ENCODE results near the gene PTGES2.

GRCh38 chr9:128163523-128164306, 36.2 kb upstream of the PTGES2 start:
- TF ChIP-seq CTCF (IDR thresholded peaks at IDR 0.05) (no peak), GABPA (IDR thresholded peaks at IDR 0.05; ENCODE audit: low read depth) (no peak), EP300 (IDR thresholded peaks at IDR 0.05; ENCODE audit: borderline replicate concordance in 1 of 2, low read depth in 1 of 2, low read length in 1 of 2) (no peak), FOXJ3 (CRISPR knock-in tag; IDR thresholded peaks at IDR 0.05) (no peak), USF1 (IDR thresholded peaks at IDR 0.05; ENCODE audit: borderline replicate concordance, low read depth) (no peak), TAF1 (IDR thresholded peaks at IDR 0.05; ENCODE audit: borderline replicate concordance, low read depth, low read length) (no peak), USF2 (IDR thresholded peaks at IDR 0.05; ENCODE audit: borderline replicate concordance, low read depth, low read length) (no peak), TEAD4 (IDR thresholded peaks at IDR 0.05; ENCODE audit: borderline replicate concordance, insufficient read depth) (no peak)
